DOHH2 (cell line): ENCODE results near the gene PPM1A.

ENCODE experiments used
- H3F3A ChIP-seq: fragments of 200-600 bp; sonication (generic), shearing (Covaris generic); 2 replicates; pipeline ENCODE4 v1.6.0; 2016; ENCODE audit warnings: antibody characterized with exemption, mild to moderate bottlenecking; ENCODE audit not compliant: control insufficient read depth, insufficient read depth
- H3K27ac ChIP-seq: fragments of 200-600 bp; sonication (generic); 2 replicates; pipeline ENCODE4 v1.5.1; 2014; ENCODE audit warnings: low read depth, mild to moderate bottlenecking, low read length, moderate library complexity
- H3K27me3 ChIP-seq: fragments of 200-600 bp; sonication (generic); 2 replicates; pipeline ENCODE4 v1.6.1; 2014; ENCODE audit warnings: mild to moderate bottlenecking, low read length, mixed read lengths; ENCODE audit not compliant: control insufficient read depth
- H3K36me3 ChIP-seq: fragments of 200-600 bp; sonication (generic); 2 replicates; pipeline ENCODE4 v1.6.1; 2014; ENCODE audit warnings: mild to moderate bottlenecking, low read length, moderate library complexity, mixed read lengths; ENCODE audit not compliant: control insufficient read depth
- H3K4me1 ChIP-seq: fragments of 200-600 bp; sonication (generic); 2 replicates; pipeline ENCODE4 v1.6.1; 2014; ENCODE audit warnings: mild to moderate bottlenecking, low read length, mixed read lengths; ENCODE audit not compliant: control insufficient read depth
- H3K4me2 ChIP-seq: fragments of 200-600 bp; sonication (generic); 2 replicates; pipeline ENCODE4 v1.6.0; 2014; ENCODE audit warnings: mild to moderate bottlenecking, low read length, moderate library complexity
- H3K4me3 ChIP-seq: fragments of 200-600 bp; sonication (generic); 2 replicates; pipeline ENCODE4 v1.5.1; 2014; ENCODE audit warnings: mild to moderate bottlenecking, low read length, mixed read lengths
- H3K79me2 ChIP-seq: fragments of 200-600 bp; sonication (generic); 2 replicates; pipeline ENCODE4 v1.6.1; 2014; ENCODE audit warnings: mild to moderate bottlenecking, low read length, mixed read lengths; ENCODE audit not compliant: control insufficient read depth
- H3K9me2 ChIP-seq: fragments of 200-600 bp; sonication (generic); replicated peaks from 2 replicates; pipeline ENCODE4 v1.6.1; 2014; ENCODE audit warnings: mild to moderate bottlenecking, low read length, mixed read lengths; ENCODE audit not compliant: control insufficient read depth
- H3K9me3 ChIP-seq: fragments of 200-600 bp; sonication (generic); 2 replicates; pipeline ENCODE4 v1.6.1; 2014; ENCODE audit warnings: antibody characterized with exemption, low read length, mixed read lengths; ENCODE audit not compliant: control insufficient read depth, insufficient read depth
- H4K20me1 ChIP-seq: fragments of 200-600 bp; sonication (generic); 2 replicates; pipeline ENCODE4 v1.6.0; 2014; ENCODE audit warnings: low read depth, mild to moderate bottlenecking, antibody characterized with exemption, low read length, moderate library complexity; ENCODE audit not compliant: control insufficient read depth, insufficient read depth
- CTCF ChIP-seq: fragments of 200-600 bp; sonication (generic); IDR thresholded peaks from one replicate; pipeline ENCODE4 v1.5.1; 2014; ENCODE audit warnings: antibody characterized with exemption, mild to moderate bottlenecking, low read depth, low read length; ENCODE audit not compliant: poor library complexity, severe bottlenecking
- EZH2phosphoT487 ChIP-seq: fragments of 200-600 bp; sonication (generic); IDR thresholded peaks from 2 replicates; pipeline ENCODE4 v1.6.1; 2017; ENCODE audit warnings: borderline replicate concordance, mild to moderate bottlenecking, antibody characterized with exemption, low read length, moderate library complexity, mixed read lengths

Gene PPM1A

DNA sequence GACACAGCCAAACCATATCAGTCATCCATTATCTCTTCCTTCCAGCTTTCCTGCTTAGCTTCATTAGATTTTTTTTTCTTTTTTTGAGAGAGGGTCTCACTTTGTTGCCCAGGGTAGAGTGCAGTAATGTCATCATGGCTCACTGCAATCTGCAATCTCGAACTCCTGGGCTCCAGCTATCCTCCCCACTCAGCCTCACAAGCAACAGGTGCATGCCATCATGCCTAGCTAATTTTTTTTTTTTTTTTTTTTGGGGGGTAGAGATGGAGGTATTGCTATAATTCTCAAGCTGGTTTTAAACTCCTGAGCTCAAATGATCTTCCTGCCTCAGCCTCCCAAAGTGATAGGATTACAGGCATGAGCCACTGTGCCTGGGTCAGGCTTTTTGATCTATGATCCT, 38.3 kb upstream of the PPM1A start:
- Histone ChIP-seq H3K4me3 (no peak overlapping the region), H3F3A (no peaks in the 10 kb centered on the region), H3K27me3 (no peaks in the 10 kb centered on the region), H4K20me1 (no peaks in the 10 kb centered on the region), H3K9me3 (no peaks in the 10 kb centered on the region), H3K27ac (no peak overlapping the region), H3K4me2 (no peak overlapping the region), H3K79me2 (no peaks in the 10 kb centered on the region), H3K36me3 (no peaks in the 10 kb centered on the region), H3K4me1 (peaks cover 5% of the 10 kb centered on the region), H3K9me2 (no peaks in the 10 kb centered on the region)
- no peak for TF ChIP-seq EZH2phosphoT487
- TF ChIP-seq CTCF = no peak

- Histone ChIP-seq H3K36me3 (no peaks in the 10 kb centered on the region), H3F3A (no peaks in the 10 kb centered on the region), H3K79me2 (no peaks in the 10 kb centered on the region), H3K4me3 (no peak overlapping the region), H4K20me1 (no peaks in the 10 kb centered on the region), H3K9me3 (no peaks in the 10 kb centered on the region), H3K4me1 (peaks cover under 1% of the 10 kb centered on the region), H3K27ac (no peak overlapping the region), H3K4me2 (no peak overlapping the region), H3K9me2 (no peaks in the 10 kb centered on the region), H3K27me3 (no peaks in the 10 kb centered on the region)
- TF ChIP-seq CTCF = no peak
- TF ChIP-seq EZH2phosphoT487 = no peak
These were observed 37.9 kb upstream of the PPM1A start for GRCh38 chr14:60211153-60211552.

DNA sequence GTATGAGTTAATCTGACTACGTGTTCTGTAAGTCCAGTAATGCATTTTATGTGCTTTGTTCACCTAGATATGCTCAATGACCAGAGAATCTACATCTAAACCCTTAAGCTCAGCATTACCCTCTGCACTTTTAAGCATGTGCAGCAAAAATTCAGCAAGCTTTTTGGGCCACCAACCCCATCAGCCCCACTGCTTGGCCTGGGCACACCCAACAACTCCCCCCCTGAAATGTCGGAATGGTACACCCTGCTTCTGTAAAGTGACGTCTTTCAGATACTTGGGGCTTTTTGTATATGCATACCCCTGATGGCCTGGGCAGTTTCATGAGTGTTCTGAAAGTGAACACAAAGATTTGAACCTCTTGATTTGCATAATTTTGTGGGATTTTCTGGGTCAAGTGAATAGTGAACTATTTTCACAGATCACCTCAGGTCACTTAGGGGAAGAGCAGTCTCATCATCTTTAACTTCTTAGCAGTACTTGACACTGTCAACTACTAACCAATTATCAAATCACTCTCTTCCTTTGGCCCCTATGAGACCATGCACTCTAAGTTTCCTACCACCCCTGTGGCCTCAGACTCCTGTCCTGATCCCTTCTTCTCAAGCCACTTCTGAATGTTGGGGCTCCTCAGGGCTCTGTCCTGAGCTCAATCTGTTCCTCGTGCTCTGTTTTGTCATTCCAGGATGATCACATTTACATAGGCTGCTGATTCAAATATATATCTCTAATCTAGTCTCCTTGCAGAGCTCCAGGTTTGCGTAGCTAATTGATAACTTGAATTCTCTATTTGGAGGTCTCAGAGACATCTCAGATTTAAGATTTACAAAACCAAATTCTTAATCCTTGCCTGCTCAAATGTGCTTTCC, 36.3 kb upstream of the PPM1A start:
- Histone ChIP-seq H3K4me3 (no peak overlapping the region), H4K20me1 (no peaks in the 10 kb centered on the region), H3K79me2 (no peaks in the 10 kb centered on the region), H3K4me1 (no peaks in the 10 kb centered on the region; the same call in 1 of the 2 replicates), H3K27me3 (no peaks in the 10 kb centered on the region), H3K27ac (no peak overlapping the region), H3K36me3 (no peaks in the 10 kb centered on the region), H3K9me2 (no peaks in the 10 kb centered on the region), H3F3A (no peaks in the 10 kb centered on the region), H3K9me3 (no peaks in the 10 kb centered on the region), H3K4me2 (no peak overlapping the region)
- TF ChIP-seq CTCF = no peak
- TF ChIP-seq EZH2phosphoT487 = no peak
